HUES48 (cell line): Measurements from ENCODE around the gene LYRM4.

Experiments
- H3K27ac ChIP-seq: one replicate; pipeline ENCODE4 v1.7.0; 2013; ENCODE audit warnings: low read depth, low read length, inconsistent platforms
- H3K27me3 ChIP-seq: 2 replicates; pipeline ENCODE4 v1.6.1; 2013; ENCODE audit warnings: mild to moderate bottlenecking, low read length; ENCODE audit not compliant: control insufficient read depth, insufficient read depth
- H3K36me3 ChIP-seq: 2 replicates; pipeline ENCODE4 v1.6.1; 2013; ENCODE audit warnings: low read length; ENCODE audit not compliant: control insufficient read depth, insufficient read depth
- H3K4me1 ChIP-seq: 2 replicates; pipeline ENCODE4 v1.6.1; 2013; ENCODE audit warnings: mild to moderate bottlenecking, low read length; ENCODE audit not compliant: control insufficient read depth, insufficient read depth
- H3K4me3 ChIP-seq: 2 replicates; pipeline ENCODE4 v1.5.1; 2013; ENCODE audit warnings: mild to moderate bottlenecking, low read depth, low read length
- H3K9ac ChIP-seq: 2 replicates; pipeline ENCODE4 v1.6.1; 2013; ENCODE audit warnings: mild to moderate bottlenecking, low read depth, low read length, moderate library complexity
- H3K9me3 ChIP-seq: 2 replicates; pipeline ENCODE4 v1.6.1; 2013; ENCODE audit warnings: low read length; ENCODE audit not compliant: control insufficient read depth, insufficient read depth

Gene LYRM4

GRCh38 chr6:5293692-5294091 is 32.9 kb upstream of the LYRM4 start:
- no peak overlapping the region for H3K27ac ChIP-seq
- no peak overlapping the region for H3K9ac ChIP-seq
- H3K4me3 ChIP-seq = no peak overlapping the region
- no peaks in the 10 kb centered on the region for H3K36me3 ChIP-seq
- peaks cover 14% of the 10 kb centered on the region; the same call in 1 of the 2 replicates for H3K4me1 ChIP-seq
- no peaks in the 10 kb centered on the region for H3K27me3 ChIP-seq
- no peaks in the 10 kb centered on the region for H3K9me3 ChIP-seq

- H3K9me3 ChIP-seq = no peaks in the 10 kb centered on the region
- peaks cover 12% of the 10 kb centered on the region; the same call in 1 of the 2 replicates for H3K4me1 ChIP-seq
- no peaks in the 10 kb centered on the region for H3K36me3 ChIP-seq
- no peaks in the 10 kb centered on the region for H3K27me3 ChIP-seq
- H3K9ac ChIP-seq = no peak overlapping the region
- H3K27ac ChIP-seq = no peak overlapping the region
- H3K4me3 ChIP-seq = no peak overlapping the region
Measured at GRCh38 chr6:5292154-5292553, 31.4 kb upstream of the LYRM4 start.

- Histone ChIP-seq H3K27ac (no peak overlapping the region), H3K9ac (no peak overlapping the region)
Measured at GRCh38 chr6:5290500-5290899, 29.8 kb upstream of the LYRM4 start.

GRCh38 chr6:5290097-5290496 is 29.3 kb upstream of the LYRM4 start:
- H3K9ac ChIP-seq = no peak overlapping the region
- H3K36me3 ChIP-seq = no peaks in the 10 kb centered on the region
- H3K4me3 ChIP-seq = no peak overlapping the region
- no peak overlapping the region for H3K27ac ChIP-seq
- no peaks in the 10 kb centered on the region for H3K9me3 ChIP-seq
- peaks cover 13% of the 10 kb centered on the region; the same call in 1 of the 2 replicates for H3K4me1 ChIP-seq
- no peaks in the 10 kb centered on the region for H3K27me3 ChIP-seq

More at GRCh38 chr6:5290500-5290899, 29.8 kb upstream of the LYRM4 start:
- Histone ChIP-seq H3K36me3 (no peaks in the 10 kb centered on the region), H3K27me3 (no peaks in the 10 kb centered on the region), H3K4me3 (no peak overlapping the region), H3K9me3 (no peaks in the 10 kb centered on the region), H3K4me1 (peaks cover 13% of the 10 kb centered on the region; the same call in 1 of the 2 replicates)

- no peak overlapping the region for H3K27ac ChIP-seq
- no peaks in the 10 kb centered on the region for H3K9me3 ChIP-seq
Measured at GRCh38 chr6:5287966-5288297, 27.2 kb upstream of the LYRM4 start.

GRCh38 chr6:5287205-5287965 is 26.6 kb upstream of the LYRM4 start:
- no peaks in the 10 kb centered on the region for H3K36me3 ChIP-seq
- peaks cover 10% of the 10 kb centered on the region for H3K4me1 ChIP-seq
- H3K27me3 ChIP-seq = no peaks in the 10 kb centered on the region
- H3K27ac ChIP-seq = no peak overlapping the region
- H3K9ac ChIP-seq = no peak overlapping the region
- no peak overlapping the region for H3K4me3 ChIP-seq
- no peaks in the 10 kb centered on the region for H3K9me3 ChIP-seq

More at GRCh38 chr6:5287966-5288297, 27.2 kb upstream of the LYRM4 start:
- no peak overlapping the region for H3K9ac ChIP-seq
- H3K4me3 ChIP-seq = no peak overlapping the region
- no peaks in the 10 kb centered on the region for H3K36me3 ChIP-seq
- H3K4me1 ChIP-seq = peaks cover 10% of the 10 kb centered on the region
- H3K27me3 ChIP-seq = no peaks in the 10 kb centered on the region

GRCh38 chr6:5286780-5287179 is 26.0 kb upstream of the LYRM4 start:
- H3K4me1 ChIP-seq = peaks cover 16% of the 10 kb centered on the region
- no peaks in the 10 kb centered on the region for H3K36me3 ChIP-seq
- H3K9me3 ChIP-seq = no peaks in the 10 kb centered on the region
- no peak overlapping the region for H3K9ac ChIP-seq
- H3K27ac ChIP-seq = no peak overlapping the region
- no peaks in the 10 kb centered on the region for H3K27me3 ChIP-seq
- no peak overlapping the region for H3K4me3 ChIP-seq

- no peaks in the 10 kb centered on the region for H3K27me3 ChIP-seq
- peaks cover 18% of the 10 kb centered on the region for H3K4me1 ChIP-seq
- no peak overlapping the region for H3K9ac ChIP-seq
- no peaks in the 10 kb centered on the region for H3K36me3 ChIP-seq
- H3K9me3 ChIP-seq = no peaks in the 10 kb centered on the region
- H3K27ac ChIP-seq = no peak overlapping the region
- H3K4me3 ChIP-seq = no peak overlapping the region
Measured at GRCh38 chr6:5285526-5285925, 24.8 kb upstream of the LYRM4 start.

- H3K9ac ChIP-seq = no peak overlapping the region
- H3K4me3 ChIP-seq = no peak overlapping the region
- H3K27ac ChIP-seq = no peak overlapping the region
- no peaks in the 10 kb centered on the region for H3K36me3 ChIP-seq
- peaks cover 18% of the 10 kb centered on the region for H3K4me1 ChIP-seq
- H3K9me3 ChIP-seq = no peaks in the 10 kb centered on the region
- H3K27me3 ChIP-seq = no peaks in the 10 kb centered on the region
Measured at GRCh38 chr6:5285081-5285480, 24.3 kb upstream of the LYRM4 start.

GRCh38 chr6:5282191-5282623 is 21.5 kb upstream of the LYRM4 start:
- Histone ChIP-seq H3K27ac (no peak overlapping the region), H3K4me3 (no peak overlapping the region), H3K27me3 (no peaks in the 10 kb centered on the region), H3K4me1 (peaks cover 29% of the 10 kb centered on the region), H3K36me3 (no peaks in the 10 kb centered on the region), H3K9me3 (no peaks in the 10 kb centered on the region), H3K9ac (no peak overlapping the region)

GRCh38 chr6:5280920-5281319 is 20.2 kb upstream of the LYRM4 start:
- no peak overlapping the region for H3K9ac ChIP-seq
- H3K4me1 ChIP-seq = peaks cover 37% of the 10 kb centered on the region

More at GRCh38 chr6:5280920-5281319, 20.2 kb upstream of the LYRM4 start:
- Histone ChIP-seq H3K36me3 (no peaks in the 10 kb centered on the region), H3K4me3 (no peak overlapping the region), H3K9me3 (no peaks in the 10 kb centered on the region), H3K27ac (no peak overlapping the region), H3K27me3 (no peaks in the 10 kb centered on the region)
